Stimulated activated CD4-positive, alpha-beta T cell treated with anti-CD3 and anti-CD28 coated beads, TNF-alpha, amount 100 ng/mL, for 24 hours (primary cell): ENCODE results near the gene OAF.
"Not testable (repeated sequence)": the region's sequence is repeated elsewhere in the genome, so short reads cannot be mapped to it uniquely, and the experiment has no call there.

Experiments used
- DNase-seq, 3 experiments: peaks; one replicate each; pipeline ENCODE4 v3.0.0-alpha.2; 2020; ENCODE audit warnings: low read depth in 3 of 3

OAF gene

GRCh38 chr11:120270386-120270785 lies 59.6 kb downstream of the OAF start:
- no peak for DNase-seq

GRCh38 chr11:120271672-120272071 lies 60.8 kb downstream of the OAF start:
- DNase-seq: no peak

- DNase-seq: no peak
These were observed 61.5 kb downstream of the OAF start for GRCh38 chr11:120272303-120272702.

GRCh38 chr11:120273432-120273831 lies 62.6 kb downstream of the OAF start:
- no peak for DNase-seq

GRCh38 chr11:120273956-120274355 lies 63.1 kb downstream of the OAF start:
- not testable (repeated sequence) for DNase-seq

GRCh38 chr11:120279502-120279901 lies 68.7 kb downstream of the OAF start:
- DNase-seq: no peak
